ENCODE results near the gene ADCK1. TPM values are rescaled to one million over a fixed set of nuclear protein-coding genes. Genes with fewer than 3 reads are reported as not detected.

The ADCK1 gene
- total and polyA plus RNA-seq, 2 donors (not counting 3 experiments of a cell fraction or from before 2014, with no cell fraction given), result 4.2 to 6.9 TPM

- H2AFZ ChIP-seq (ENCODE audit: low read depth, low read length), result no peak overlapping the region
- no peaks in the 10 kb centered on the region for H3K27me3 ChIP-seq (ENCODE audit: control insufficient read depth in 2 of 2, insufficient read depth in 2 of 2, low read length in 2 of 2)
- TF ChIP-seq CTCF (IDR thresholded peaks at IDR 0.05; ENCODE audit: extremely low read depth in 1 of 2, insufficient read depth in 1 of 2, low read depth in 1 of 2, low read length in 2 of 2) (no peak), POLR2A (IDR thresholded peaks at IDR 0.05; ENCODE audit: low read depth, low read length) (no peak), JUN (IDR thresholded peaks at IDR 0.05; ENCODE audit: borderline replicate concordance, insufficient read depth, insufficient read length, low read depth) (no peak), FOS (IDR thresholded peaks at IDR 0.05; ENCODE audit: borderline replicate concordance, insufficient read depth, low read length) (no peak), POLR2AphosphoS5 (IDR thresholded peaks at IDR 0.05; ENCODE audit: insufficient read depth, low read depth, low read length) (no peak), EZH2 (IDR thresholded peaks at IDR 0.05; ENCODE audit: borderline replicate concordance, low read depth, low read length, severe bottlenecking) (no peak), MAX (IDR thresholded peaks at IDR 0.05; ENCODE audit: insufficient read depth, insufficient read length) (no peak), GATA2 (IDR thresholded peaks at IDR 0.05; ENCODE audit: insufficient read depth, insufficient read length, low read depth, low read length) (no peak)
- intact Hi-C loops (cut with micrococcal nuclease) (no loop called here), dilution Hi-C loops (cut with MboI; ENCODE audit: extremely low pct_ligation_motif_present, low sequenced_read_pairs) (no loop called here)
- BruUV-seq (replicated peaks), result no TSS peak
- DNase-seq (ENCODE audit: low read depth, low spot score) (no peak), FAIRE-seq (no peak)
- ChIA-PET POLR2A (no interaction called here), CTCF (no interaction called here)
- no peaks in the 10 kb centered on the region for H3K9me1 ChIP-seq (replicated peaks; ENCODE audit: control insufficient read depth, extremely low read depth, insufficient read depth, low read length)
- H3K4me3 ChIP-seq (replicated peaks in 1 of 3; ENCODE audit: insufficient read depth in 1 of 3, low read depth in 1 of 3, low read length in 3 of 3), result no peak overlapping the region
- H3K36me3 ChIP-seq (ENCODE audit: control insufficient read depth in 2 of 2, extremely low read depth in 1 of 2, insufficient read depth in 2 of 2, low read length in 2 of 2), result no peaks in the 10 kb centered on the region
- H3K27ac ChIP-seq (ENCODE audit: insufficient read depth, low read depth, low read length), result no peak overlapping the region
- no peaks in the 10 kb centered on the region for H3K9me3 ChIP-seq (replicated peaks; ENCODE audit: control insufficient read depth, insufficient read depth, low read length)
- no peak overlapping the region for H3K4me2 ChIP-seq (ENCODE audit: insufficient read depth, low read length)
- no peaks in the 10 kb centered on the region for H4K20me1 ChIP-seq (replicated peaks; ENCODE audit: control insufficient read depth, extremely low read depth, insufficient read depth, low read length)
- no peaks in the 10 kb centered on the region for H3K79me2 ChIP-seq (ENCODE audit: control insufficient read depth, insufficient read depth, low read length)
- H3K9ac ChIP-seq (replicated peaks; ENCODE audit: extremely low read depth, insufficient read depth, low read length), result no peak overlapping the region
- H3K4me1 ChIP-seq (ENCODE audit: control insufficient read depth, extremely low read depth, insufficient read depth, low read length), result no peaks in the 10 kb centered on the region
These were observed 85.5 kb downstream of the ADCK1 start for GRCh38 chr14:77885367-77885766.
